Left forelimb (tissue), 1 donor: Measurements from ENCODE around the gene GFM1.

ENCODE experiments used
- DNase-seq: peaks from one replicate; pipeline ENCODE4 v3.0.0-alpha.2; 2018; ENCODE audit warnings: low spot score

GFM1 gene

DNA sequence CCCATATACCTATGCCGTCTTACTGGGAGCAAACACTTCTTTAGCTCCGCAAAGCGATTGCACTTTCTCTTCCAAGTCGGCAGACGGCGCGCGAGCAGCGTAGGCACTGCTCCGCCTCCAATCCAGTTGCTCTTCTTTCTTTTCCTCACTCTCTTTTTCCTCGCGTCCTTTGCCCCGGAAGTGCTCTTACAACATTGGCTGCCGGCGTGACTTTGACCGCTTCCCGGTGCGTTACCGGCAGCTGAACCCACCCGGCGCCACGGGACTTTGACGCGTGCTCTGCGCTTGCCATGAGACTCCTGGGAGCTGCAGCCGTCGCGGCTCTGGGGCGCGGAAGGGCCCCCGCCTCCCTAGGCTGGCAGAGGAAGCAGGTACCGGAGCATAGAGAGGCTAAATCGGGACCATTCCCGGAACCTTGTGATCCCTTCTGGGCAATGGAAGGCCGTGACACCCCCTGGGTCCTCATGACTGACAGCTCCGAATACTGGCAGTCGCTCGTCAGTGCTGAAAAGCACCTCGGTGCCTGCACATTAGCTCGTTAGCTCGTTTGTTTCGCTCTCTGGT, at the start of gene GFM1:
TSS of gene GFM1 (plus strand) at position 183 of the 564 bp plus-strand sequence. CDS start at position 291, 108 bp downstream.
- peak; percentile 92 for DNase-seq

DNA sequence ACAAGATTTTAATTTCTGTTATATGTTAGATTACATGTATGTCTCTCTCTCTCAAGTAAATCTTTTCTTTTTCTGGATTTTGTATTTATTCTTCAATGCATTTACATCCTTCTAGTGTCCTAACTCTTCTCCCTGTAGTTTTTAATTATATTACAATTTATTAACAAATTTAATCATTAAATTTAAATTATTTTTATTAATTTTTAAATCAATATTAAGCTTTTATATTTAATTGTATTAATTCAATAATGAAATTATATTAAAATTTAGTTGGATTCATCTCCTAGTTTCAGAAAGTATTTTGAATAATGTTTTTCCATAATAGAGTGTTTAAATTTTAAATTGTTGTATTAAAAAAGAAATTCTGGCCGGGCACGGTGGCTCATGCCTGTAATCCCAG, 43.5 kb upstream of the GFM1 start:
- no peak for DNase-seq

DNA sequence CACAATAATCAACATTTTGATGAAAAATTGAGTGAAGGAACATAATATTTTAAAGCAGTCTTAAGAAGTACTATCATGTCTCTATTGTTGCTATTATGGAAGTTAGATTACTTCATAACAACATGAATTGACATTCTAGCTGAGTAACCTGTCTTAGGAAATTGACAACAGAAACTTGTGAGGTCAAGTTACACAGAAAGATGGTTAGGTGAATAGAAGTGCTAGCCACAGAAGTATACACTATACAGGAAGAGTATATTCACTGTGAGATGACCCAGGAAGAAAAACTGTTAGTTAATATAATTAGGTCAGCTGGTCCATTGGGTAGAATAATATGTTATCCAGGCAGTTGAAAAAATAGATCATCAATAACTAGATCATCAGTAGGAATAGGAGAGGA, 42.1 kb upstream of the GFM1 start:
- DNase-seq: no peak

DNA sequence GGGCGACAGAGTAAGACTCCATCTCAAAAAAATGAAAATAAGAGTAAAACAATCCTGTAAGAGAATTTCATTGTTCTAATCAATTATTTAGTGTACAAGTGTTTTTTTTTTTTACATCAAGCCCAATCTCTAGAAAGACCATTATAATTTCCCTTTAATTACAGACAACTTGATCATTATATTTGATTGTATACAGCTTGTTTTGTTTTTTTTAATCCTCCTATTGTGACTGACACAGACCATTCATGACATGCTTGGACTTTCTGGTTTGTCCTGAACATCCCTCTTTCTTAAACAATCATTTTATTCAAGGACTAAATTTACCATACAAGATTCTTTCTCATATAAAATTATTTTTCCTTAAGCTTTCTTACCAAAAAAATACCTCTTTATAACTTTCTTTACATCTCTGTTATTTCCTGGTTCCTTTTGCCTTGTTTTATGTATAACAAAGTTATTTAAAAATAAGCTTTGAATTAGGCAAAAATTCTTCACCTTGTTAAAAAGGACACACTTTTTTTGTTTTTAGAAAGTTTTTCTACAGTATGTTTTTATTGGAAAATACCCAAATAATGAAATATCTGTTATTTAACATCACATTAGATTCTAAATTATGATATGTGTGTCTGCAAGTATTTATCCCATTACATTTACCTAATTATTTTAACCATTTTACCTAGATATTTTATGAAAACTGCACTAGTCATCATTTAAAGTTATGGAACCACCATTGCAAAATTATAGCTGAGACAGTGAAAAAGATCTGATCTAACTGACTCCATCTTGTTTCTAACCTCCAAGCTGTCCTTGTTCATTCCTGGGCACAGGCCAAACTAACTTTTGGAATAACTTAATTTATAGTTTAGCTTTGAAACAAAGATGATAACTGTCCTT, 26.1 kb upstream of the GFM1 start:
- DNase-seq: no peak

DNA sequence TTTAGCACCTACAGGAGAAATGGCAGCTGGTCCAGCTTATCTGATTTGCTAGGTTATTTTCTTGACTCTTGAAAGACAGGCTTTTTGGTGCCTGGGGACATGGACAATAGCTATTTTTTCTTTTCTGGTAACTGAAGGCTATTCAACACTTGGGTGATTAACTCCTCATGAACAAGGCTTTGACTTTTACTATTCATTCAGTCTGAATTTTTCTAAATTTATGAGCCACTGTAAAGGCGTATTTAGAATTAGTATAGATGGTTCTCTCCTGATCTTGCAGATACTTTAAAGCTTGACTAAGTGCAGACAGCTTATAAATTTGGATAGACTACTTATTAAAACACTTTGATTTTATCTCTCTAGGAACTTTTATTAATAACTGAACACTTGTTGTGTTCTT, 18.4 kb upstream of the GFM1 start:
- no peak for DNase-seq

DNA sequence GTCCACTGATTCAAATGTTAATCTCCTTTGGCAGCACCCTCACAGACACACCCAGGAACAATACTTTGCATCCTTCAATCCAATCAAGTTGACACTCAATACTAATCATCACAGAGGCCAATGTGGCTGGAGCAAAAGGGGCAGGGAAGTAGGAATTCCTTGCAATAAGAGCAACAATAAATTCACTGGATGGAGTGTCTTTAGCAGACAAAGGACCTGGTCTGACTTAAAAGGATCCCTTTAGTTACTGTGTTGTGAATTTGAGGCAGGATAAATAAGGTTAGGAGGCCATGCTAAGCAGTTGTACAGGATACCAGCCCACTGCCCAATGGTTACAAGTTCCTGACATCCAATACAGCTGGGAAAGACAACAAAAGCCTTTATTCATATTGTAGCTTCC, 12.3 kb upstream of the GFM1 start:
- no peak for DNase-seq

DNA sequence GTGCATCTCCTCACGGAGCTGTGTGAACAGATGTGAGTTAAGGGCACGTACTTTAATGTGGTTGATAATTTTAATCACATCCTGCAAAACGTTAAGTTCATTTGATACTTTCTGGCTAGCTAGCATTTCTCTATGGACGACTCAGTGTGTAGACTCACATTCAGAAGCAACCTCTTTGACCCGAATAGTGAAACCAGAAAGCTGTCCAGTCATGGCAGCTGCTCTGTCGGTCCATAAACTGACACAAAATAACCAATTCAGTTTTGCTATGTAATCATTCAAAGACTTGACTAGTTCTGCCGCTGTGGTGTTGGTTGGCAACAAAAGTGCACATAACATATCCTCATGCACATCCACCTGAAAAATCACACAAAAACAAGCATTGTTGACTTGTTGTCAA, 3.7 kb upstream of the GFM1 start:
- DNase-seq: no peak

DNA sequence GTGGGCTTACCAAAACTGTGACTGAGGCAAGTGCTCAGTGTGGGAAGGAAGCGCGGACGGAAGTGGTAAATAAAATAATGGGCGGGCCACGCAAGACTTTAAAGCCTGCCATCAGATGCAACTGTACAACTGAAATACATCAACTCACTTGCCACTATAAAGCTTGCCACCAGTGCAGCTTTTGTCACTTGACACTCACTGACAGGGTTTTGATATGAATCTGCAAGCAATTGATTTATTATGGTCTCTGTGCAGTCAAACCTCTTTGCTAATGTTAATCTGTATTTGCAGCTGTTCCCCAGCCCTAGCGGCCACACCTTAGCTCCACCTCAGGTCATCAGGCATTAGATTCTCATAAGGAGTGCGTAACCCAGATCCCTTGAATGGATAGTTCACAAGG, 2.3 kb upstream of the GFM1 start:
- no peak for DNase-seq

DNA sequence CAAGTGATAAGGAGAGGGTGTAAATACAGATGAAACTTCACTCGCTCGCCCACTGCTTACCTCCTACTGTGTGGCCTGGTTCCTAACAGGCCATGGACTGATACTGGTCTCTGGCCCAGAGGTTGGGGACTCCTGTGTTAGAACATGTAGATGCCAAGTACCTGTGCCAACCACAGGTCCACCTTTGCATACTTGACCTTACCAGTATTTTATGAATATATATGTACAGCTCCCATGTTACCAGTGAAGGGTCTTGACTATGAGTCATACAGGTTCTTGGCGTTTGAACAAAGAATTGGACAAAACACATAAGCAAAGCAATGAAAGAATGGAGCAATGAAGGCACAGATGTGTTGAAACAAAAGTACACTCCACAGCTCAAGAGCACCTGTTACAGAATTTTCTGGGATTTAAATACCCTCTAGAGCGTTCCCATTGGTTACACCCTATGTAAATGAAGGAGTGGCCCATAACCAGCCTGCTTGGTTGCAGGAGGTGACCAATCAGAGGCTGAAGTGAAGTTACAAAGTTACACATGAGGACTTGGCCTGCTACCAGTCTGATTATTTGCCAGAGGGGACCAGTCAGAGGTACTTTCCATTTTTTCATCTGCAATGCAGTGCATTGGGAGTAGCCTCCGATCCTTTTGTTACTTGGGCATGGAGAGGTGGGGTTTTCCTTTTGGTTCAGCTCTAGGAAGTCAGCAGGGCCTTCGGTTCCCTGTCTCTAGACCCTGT, 1.7 kb upstream of the GFM1 start:
- DNase-seq: no peak

DNA sequence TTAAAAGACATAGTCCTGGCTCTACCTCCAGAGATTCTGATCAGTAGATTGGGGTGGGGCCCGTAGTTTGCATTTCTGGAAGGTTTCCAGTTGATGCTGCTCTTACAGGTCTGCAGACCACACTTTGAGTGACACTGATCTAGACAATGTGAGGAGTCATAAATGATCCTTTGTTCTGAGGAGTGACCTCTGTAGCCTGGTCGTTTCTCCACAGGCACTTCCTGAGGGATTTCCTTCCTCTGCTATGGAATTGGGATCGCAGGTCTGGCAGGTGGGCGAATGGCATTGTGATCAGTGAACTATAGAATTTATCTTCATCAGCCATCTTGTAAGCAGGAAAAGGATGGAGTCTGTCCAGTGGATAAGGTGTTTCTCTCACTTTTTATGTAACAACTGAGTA, 5.5 kb downstream of the GFM1 start:
- no peak for DNase-seq

DNA sequence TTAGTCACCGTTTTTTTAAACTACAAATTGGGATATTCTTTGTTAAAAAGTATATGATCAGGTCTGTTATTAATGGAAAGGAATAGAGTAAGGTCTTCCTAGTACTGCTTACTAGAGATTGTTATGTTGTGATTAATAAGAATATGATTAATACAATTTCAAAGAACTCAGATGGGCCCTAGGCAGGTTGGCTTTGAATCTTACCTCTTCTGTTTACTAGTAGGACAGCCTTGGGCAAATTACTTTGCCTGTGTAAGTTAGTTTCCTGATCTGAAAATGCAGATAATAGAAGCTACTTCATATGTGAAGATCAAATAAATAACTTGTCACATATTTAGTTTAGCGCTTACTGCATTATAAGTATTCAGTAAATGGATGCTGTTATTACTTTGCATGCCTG, 6.9 kb downstream of the GFM1 start:
- DNase-seq: no peak

DNA sequence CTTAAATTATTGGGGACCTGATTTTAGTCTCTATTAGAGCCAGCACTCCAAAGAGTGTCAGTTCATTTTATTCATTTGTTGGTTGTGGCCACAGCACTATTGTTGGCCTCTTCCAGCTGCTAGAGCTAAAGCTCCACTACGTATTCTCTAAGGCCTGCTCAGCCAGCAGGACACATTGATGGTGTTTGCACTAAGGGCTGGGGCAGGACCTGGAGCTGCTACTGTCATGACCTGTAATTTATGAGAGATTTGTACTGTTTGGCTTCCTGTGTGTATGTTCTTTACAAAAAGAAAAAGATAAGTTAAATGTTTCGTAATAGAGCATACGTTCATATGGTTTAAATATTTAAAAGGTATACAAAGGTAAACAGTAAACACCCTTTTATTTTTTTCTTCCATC, 8.1 kb downstream of the GFM1 start:
- no peak for DNase-seq

DNA sequence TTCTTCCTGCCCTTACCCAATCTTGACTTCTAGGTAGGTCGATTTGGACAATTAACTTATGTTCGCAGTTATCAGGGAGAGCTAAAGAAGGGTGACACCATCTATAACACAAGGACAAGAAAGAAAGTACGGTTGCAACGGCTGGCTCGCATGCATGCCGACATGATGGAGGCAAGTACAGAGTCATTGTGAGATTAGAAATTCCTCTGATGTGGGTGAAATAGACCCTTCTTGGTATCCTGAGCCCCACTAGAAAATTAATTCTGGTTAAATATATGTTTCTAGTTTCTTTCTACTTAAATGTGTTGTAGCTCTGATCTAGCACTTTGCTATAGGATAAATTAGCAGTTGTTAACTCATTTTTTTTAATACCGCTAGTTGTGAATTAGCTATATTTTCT, 14.6 kb downstream of the GFM1 start:
- no peak for DNase-seq

DNA sequence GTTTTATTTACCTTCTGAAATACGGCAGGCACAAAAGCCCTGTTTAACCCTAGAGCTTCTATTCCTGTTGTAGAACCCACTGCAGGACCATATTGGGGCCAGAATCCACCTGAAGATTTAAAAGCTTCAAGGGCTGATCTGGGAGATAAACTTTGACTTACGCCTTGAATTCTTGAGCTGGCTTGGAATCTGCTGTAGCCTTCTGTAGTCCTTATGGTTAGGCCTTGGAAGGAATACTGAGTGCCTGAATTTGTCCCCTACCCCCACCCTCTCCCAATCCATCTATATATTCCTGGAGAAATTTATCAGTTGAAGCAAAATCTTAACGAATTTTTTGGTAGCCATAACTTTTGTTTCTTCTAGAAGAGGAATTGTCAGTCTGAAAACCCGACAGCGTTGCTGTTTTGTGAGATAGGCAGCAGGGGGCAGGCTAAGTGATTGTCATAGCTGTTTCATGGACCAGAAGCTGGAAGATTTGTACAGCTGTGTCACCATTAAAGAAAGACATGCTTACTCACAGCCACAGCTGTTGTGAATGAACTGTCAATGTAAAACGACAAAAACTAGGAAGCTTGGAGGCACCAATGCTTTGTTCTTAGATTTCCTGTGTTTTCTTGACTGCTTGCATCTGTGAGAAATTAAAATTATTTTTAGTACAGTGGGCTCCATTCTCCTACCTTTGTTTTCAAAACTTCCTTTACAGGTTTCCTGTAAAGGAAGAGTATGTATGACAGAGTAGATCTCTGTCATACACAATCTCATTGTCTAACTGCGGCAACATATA, 15.3 kb downstream of the GFM1 start:
- no peak for DNase-seq

DNA sequence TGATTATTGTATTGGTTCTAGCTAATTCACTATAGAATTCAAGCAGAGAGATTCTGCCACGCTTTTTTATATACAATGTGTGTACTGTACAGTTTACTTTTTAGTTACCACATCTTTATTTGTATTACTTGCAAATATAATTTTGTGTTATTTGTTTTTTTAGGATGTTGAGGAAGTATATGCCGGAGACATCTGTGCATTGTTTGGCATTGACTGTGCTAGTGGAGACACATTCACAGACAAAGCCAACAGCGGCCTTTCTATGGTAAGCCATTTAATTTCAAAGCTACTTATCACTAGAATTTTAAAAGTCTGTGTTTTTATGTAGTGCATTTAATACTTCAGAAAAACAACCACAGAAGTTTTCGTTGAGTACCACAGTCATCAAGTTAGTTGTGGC, 16.4 kb downstream of the GFM1 start:
- no peak for DNase-seq

DNA sequence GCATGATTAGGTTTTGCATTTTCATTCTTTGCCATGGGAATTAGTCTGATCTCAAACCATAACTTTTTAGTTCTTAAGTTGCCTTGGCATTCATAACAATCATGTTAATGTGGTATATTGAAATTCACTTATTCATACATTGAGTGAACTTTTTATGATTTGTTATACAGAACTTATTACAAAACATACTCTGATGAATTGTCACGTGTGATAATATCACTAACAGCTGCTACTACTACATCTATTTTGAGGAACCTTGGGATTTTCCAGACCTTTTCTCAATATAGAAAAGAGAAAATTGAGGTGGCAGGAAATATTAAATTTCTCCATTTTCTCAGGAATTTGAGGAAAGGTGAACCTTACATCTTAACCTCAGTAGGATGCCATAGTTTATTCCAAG, 18.9 kb downstream of the GFM1 start:
- DNase-seq: no peak

DNA sequence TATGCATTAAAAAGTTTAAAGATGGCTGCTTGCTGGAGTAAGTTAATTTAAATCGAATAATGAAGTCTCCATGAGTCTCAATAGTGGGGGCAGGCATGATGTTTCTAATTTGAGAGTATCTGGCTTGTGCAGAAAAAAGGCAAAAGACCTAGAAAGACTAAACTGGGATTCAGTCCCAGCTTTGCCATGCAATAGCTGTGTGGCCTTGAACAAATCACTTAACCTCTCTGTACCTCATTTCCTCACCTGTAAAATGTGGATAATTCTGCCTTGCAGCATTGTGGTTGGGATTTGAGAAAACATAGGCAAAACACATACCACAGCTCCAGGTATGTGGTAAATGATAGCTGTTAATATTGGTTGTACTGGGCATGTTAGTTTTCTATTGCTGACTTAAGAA, 19.5 kb downstream of the GFM1 start:
- DNase-seq: no peak

DNA sequence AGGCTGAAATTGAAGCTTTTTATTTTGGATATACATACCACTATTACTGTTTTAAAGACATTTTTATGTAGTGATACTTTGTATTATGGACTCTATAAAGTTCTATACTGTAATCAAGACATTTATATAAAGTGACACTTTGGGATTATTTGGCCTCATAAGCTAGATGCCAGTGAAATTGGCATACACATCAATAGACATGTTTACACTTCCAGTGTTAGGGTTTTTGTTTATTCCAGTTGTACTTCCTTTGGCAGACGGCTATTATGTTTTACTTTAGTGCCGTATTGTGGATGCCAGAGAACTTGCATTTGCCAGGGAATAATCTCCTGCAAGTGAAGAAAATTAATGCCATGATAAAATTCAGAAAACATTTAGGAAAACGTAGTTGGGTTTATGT, 22.1 kb downstream of the GFM1 start:
- DNase-seq: no peak

DNA sequence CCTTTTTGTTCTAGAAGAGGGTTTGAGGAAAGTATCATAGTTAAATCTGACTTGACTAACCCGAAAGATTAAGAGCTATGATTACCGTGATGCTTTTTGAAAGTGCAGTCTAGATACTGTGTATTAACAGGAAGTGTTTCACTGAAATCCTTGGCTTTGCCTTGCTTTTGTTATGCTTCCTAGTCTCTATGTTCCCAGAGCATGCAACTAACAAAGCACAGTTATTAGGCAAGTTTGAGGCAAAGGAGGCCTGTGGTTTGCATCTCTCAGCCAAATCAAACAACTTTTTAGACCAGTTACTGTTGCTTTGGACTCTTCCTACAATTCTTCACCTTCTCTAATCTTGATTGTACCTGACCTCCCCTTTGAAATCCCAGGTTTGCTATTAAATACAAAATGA, 24.2 kb downstream of the GFM1 start:
- DNase-seq: no peak

DNA sequence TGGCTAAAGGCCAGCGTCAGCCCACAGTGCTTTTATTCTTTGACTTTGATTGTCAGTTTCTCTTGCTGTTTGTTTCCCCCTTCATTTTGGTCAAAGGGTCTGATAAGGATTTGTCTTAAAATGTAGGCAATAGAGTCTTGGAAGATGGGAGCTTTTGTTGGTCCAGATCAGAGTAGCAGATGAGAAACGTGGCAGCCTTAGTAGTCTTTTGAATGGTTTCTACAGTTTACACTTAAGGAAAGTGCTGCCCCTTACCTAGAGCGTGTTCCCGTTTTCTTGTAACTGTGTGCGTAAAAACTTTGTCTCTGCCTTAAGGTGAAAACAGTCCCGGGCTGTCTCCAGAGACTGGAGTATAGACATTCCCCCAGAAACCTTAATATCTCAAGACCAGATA, 27.5 kb downstream of the GFM1 start:
- no peak for DNase-seq

DNA sequence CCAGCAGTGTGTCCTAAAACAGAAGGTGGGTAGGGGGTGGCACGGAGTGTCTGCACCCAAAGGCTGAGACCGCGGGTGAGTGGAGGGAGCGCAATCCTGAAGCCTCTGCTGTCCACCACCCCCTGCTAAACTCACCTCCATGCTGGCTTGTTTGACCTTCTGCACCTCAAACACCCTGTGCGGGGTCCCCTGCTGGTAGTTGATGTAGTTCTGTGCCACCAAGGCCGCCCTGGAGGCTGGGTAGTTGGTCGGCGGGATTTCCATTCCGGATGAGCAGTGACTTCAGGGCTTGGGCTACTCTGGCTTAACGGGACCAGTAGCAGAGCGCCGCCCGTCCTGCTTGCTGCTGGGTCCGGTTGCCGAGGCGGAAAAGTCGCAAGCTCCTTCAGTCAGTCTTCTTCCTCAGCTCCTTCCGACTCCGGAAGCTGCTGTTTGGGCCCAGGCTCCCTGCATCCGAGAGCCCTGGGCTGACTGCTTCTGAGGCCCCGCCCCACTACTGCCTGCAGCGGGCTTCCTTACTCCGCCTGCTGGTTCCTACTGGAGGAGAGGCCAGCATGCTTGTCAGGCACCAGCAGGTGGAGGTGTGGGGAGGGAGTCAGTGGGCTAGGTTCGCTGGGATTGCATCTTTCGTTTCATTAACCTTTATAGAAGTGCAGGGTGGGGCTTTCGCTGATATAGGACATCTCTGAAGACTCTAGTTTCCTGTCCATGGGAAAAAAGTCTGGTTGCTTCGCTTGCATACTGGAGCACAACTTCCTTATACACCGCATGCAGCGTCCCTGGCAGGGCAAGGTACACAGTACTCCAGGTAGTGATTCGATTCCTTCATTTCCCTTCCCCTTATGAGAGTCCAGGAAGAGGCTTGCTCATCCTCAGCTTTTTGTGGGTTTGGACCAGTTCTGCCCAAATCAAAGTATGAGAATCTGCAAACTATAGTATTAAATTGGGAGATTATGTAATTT, 28.2 kb downstream of the GFM1 start, which contains the start of gene LXN:
TSS of gene LXN (minus strand) at position 434 of the 962 bp plus-strand sequence. CDS start at position 264, 170 bp downstream.
- DNase-seq: peak; percentile 82
